ENCODE measurements around the gene KDM1B.

KDM1B gene

DNA sequence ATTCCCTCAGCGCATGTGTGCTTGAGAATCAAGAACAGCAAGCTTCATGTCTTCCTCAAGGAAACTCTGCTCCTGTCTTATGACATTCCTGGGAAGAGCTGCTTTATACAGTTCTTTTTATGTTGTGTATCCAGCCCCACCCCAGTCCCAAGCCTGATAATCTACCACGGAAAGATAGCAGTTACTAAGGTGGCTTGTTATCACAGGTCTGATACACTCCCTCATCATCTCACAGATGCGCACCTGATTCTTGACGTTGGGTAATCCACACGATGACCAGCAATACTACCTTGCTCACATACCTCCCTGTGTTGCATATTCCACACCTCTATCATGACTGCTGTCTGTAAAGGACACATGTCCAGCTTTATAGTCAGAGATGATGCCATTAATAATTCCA, 36.0 kb upstream of the KDM1B start (continued):
- TF ChIP-seq ZNF70 (CRISPR knock-in tag; IDR thresholded peaks at IDR 0.05) (no peak), SNAI2 (CRISPR knock-in tag; IDR thresholded peaks at IDR 0.05) (no peak)

DNA sequence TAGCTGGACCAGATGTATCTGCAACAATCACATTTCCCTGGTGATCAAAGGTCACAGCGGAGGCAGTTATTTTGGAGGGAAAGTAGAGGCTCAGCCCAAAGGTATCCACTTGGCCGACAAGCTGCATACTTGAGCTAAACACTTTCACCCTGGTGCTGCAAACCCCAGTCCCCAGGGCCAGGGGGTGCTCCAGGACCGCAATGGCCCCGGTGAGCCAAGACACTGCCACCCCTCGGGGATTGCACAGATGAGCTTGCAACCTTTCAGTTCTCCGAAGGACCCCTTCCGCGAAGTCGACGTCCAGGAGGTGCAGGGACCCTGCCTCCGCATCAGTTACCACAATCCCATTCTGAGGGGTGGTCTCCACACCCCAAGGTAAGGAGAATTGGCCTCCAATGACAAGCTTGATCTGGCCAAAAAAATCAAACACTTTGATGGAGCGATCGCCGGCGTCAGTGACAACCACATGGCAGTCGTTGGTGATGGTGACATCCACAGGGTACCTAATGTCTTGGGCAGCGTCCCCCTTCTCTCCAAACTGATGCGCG, 33.6 kb upstream of the KDM1B start:
- no peak for ATAC-seq
- TF ChIP-seq ZFP30 (CRISPR knock-in tag; IDR thresholded peaks at IDR 0.05) (no peak), ZNF70 (CRISPR knock-in tag; IDR thresholded peaks at IDR 0.05) (no peak), SNAI2 (CRISPR knock-in tag; IDR thresholded peaks at IDR 0.05) (no peak), ESRRG (CRISPR knock-in tag; IDR thresholded peaks at IDR 0.05) (no peak), OSR1 (CRISPR knock-in tag; IDR thresholded peaks at IDR 0.05) (no peak), ZNF8 (CRISPR knock-in tag; IDR thresholded peaks at IDR 0.05) (no peak), BACH2 (CRISPR knock-in tag; IDR thresholded peaks at IDR 0.05; ENCODE audit: borderline replicate concordance) (no peak), PPARA (CRISPR knock-in tag; IDR thresholded peaks at IDR 0.05; ENCODE audit: borderline replicate concordance) (no peak)
- TF ChIP-seq, protein P1, sequence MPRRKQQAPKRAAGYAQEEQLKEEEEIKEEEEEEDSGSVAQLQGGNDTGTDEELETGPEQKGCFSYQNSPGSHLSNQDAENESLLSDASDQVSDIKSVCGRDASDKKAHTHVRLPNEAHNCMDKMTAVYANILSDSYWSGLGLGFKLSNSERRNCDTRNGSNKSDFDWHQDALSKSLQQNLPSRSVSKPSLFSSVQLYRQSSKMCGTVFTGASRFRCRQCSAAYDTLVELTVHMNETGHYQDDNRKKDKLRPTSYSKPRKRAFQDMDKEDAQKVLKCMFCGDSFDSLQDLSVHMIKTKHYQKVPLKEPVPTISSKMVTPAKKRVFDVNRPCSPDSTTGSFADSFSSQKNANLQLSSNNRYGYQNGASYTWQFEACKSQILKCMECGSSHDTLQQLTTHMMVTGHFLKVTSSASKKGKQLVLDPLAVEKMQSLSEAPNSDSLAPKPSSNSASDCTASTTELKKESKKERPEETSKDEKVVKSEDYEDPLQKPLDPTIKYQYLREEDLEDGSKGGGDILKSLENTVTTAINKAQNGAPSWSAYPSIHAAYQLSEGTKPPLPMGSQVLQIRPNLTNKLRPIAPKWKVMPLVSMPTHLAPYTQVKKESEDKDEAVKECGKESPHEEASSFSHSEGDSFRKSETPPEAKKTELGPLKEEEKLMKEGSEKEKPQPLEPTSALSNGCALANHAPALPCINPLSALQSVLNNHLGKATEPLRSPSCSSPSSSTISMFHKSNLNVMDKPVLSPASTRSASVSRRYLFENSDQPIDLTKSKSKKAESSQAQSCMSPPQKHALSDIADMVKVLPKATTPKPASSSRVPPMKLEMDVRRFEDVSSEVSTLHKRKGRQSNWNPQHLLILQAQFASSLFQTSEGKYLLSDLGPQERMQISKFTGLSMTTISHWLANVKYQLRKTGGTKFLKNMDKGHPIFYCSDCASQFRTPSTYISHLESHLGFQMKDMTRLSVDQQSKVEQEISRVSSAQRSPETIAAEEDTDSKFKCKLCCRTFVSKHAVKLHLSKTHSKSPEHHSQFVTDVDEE (CRISPR knock-in tag; IDR thresholded peaks at IDR 0.05): no peak
- TF ChIP-seq, protein P2, sequence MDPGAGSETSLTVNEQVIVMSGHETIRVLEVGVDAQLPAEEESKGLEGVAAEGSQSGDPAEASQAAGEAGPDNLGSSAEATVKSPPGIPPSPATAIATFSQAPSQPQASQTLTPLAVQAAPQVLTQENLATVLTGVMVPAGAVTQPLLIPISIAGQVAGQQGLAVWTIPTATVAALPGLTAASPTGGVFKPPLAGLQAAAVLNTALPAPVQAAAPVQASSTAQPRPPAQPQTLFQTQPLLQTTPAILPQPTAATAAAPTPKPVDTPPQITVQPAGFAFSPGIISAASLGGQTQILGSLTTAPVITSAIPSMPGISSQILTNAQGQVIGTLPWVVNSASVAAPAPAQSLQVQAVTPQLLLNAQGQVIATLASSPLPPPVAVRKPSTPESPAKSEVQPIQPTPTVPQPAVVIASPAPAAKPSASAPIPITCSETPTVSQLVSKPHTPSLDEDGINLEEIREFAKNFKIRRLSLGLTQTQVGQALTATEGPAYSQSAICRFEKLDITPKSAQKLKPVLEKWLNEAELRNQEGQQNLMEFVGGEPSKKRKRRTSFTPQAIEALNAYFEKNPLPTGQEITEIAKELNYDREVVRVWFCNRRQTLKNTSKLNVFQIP (CRISPR knock-in tag; IDR thresholded peaks at IDR 0.05; ENCODE audit: borderline replicate concordance, low read depth): no peak
- TF ChIP-seq, protein P3, sequence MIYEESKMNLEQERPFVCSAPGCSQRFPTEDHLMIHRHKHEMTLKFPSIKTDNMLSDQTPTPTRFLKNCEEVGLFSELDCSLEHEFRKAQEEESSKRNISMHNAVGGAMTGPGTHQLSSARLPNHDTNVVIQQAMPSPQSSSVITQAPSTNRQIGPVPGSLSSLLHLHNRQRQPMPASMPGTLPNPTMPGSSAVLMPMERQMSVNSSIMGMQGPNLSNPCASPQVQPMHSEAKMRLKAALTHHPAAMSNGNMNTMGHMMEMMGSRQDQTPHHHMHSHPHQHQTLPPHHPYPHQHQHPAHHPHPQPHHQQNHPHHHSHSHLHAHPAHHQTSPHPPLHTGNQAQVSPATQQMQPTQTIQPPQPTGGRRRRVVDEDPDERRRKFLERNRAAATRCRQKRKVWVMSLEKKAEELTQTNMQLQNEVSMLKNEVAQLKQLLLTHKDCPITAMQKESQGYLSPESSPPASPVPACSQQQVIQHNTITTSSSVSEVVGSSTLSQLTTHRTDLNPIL (CRISPR knock-in tag; IDR thresholded peaks at IDR 0.05; ENCODE audit: low read depth): no peak
- TF ChIP-seq, protein P4, sequence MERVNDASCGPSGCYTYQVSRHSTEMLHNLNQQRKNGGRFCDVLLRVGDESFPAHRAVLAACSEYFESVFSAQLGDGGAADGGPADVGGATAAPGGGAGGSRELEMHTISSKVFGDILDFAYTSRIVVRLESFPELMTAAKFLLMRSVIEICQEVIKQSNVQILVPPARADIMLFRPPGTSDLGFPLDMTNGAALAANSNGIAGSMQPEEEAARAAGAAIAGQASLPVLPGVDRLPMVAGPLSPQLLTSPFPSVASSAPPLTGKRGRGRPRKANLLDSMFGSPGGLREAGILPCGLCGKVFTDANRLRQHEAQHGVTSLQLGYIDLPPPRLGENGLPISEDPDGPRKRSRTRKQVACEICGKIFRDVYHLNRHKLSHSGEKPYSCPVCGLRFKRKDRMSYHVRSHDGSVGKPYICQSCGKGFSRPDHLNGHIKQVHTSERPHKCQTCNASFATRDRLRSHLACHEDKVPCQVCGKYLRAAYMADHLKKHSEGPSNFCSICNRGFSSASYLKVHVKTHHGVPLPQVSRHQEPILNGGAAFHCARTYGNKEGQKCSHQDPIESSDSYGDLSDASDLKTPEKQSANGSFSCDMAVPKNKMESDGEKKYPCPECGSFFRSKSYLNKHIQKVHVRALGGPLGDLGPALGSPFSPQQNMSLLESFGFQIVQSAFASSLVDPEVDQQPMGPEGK (CRISPR knock-in tag; IDR thresholded peaks at IDR 0.05; ENCODE audit: borderline replicate concordance): no peak
- TF ChIP-seq, protein P5, sequence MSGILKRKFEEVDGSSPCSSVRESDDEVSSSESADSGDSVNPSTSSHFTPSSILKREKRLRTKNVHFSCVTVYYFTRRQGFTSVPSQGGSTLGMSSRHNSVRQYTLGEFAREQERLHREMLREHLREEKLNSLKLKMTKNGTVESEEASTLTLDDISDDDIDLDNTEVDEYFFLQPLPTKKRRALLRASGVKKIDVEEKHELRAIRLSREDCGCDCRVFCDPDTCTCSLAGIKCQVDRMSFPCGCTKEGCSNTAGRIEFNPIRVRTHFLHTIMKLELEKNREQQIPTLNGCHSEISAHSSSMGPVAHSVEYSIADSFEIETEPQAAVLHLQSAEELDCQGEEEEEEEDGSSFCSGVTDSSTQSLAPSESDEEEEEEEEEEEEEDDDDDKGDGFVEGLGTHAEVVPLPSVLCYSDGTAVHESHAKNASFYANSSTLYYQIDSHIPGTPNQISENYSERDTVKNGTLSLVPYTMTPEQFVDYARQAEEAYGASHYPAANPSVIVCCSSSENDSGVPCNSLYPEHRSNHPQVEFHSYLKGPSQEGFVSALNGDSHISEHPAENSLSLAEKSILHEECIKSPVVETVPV (CRISPR knock-in tag; IDR thresholded peaks at IDR 0.05): no peak

DNA sequence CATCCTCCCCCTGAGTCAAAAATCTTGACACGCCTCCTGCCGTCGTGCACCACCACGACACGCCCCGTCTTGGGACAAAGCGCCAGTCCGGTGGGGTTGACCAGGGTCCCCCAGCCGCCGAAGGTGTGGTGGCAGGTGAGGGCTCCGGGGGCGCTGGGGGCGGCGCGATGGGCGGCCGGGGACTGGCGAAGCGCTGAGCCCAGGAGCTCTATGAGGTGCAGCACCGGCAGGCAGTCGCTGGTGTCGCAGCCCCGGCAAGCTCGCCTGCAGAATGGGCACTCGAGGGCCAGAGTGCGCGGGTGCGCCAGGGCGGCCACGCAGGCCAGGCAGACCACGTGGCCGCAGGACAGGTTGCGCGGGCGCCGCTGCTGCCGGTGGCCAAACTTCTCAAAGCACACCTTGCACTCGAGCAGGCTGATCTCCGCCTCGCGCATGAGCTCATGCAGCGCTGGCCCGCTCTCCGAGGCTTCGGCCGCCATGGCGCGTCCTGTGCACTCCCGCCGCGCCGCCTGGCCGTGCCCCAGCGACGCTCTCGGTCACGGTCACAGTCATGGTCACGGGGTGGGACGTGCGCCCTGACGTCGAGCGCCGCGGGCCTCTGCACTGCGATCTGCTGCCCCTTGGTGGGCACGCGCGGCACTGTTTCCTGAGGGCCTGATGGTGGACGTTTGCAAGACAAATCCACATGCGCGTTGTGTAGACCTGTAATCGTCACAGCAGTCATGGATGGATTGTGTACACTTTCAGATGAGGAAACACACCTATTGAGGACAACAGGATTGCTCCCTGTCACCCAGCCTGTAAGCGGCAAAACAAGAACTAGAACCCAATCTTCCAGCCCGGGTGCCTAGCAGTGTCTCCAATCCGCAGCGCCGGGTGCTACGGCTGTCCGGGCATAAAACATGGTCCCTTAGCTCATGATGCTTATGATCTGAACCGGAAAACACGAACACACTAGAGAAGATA, 32.8 kb upstream of the KDM1B start, which contains the start of gene NHLRC1:
Gene NHLRC1 (minus strand): TSS at position 550 of the 966 bp plus-strand sequence. CDS start 71 bp downstream, at position 479.
- TF ChIP-seq GLIS3 (CRISPR knock-in tag; IDR thresholded peaks at IDR 0.05) (no peak), CSDC2 (CRISPR knock-in tag; IDR thresholded peaks at IDR 0.05) (no peak), BACH2 (CRISPR knock-in tag; IDR thresholded peaks at IDR 0.05; ENCODE audit: borderline replicate concordance) (no peak), OSR1 (CRISPR knock-in tag; IDR thresholded peaks at IDR 0.05) (no peak), ZFP30 (CRISPR knock-in tag; IDR thresholded peaks at IDR 0.05) (no peak), ZNF565 (CRISPR knock-in tag; conservative IDR thresholded peaks at IDR 0.05; ENCODE audit: low read depth) (no peak), PPARA (CRISPR knock-in tag; IDR thresholded peaks at IDR 0.05; ENCODE audit: borderline replicate concordance) (no peak), SNAI2 (CRISPR knock-in tag; IDR thresholded peaks at IDR 0.05) (no peak), ISL1 (CRISPR knock-in tag; IDR thresholded peaks at IDR 0.05) (no peak), ZC3H10 (CRISPR knock-in tag; IDR thresholded peaks at IDR 0.05) (no peak), TCF4 (CRISPR knock-in tag; IDR thresholded peaks at IDR 0.05; ENCODE audit: borderline replicate concordance) (no peak)
- TF ChIP-seq, protein P3 (CRISPR knock-in tag; IDR thresholded peaks at IDR 0.05; ENCODE audit: low read depth): no peak
- TF ChIP-seq, protein P4 (CRISPR knock-in tag; IDR thresholded peaks at IDR 0.05; ENCODE audit: borderline replicate concordance): no peak
- ATAC-seq: peak; percentile 98
